ENCODE measurements around the gene CLCA4.

DNA sequence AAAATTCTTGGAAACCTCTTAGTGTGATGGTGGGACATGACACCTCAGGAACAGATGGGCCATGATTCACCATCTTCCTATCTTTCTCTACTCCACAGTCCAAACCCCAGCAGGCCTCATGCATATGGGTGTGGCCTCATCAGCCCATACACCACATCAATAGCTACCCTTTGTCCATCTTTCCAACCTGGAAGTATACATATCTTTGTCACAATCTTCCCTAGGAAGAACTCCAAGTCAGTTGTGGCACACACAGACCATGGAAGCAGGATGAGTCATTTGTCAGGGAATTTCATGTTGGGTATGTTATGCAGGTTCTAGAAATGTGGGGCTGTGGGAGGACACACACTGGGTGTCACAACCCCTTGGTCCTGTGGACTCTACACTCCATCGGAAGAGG, 30.5 kb upstream of the CLCA4 start:
- TF ChIP-seq EZH2 (IDR thresholded peaks at IDR 0.05; ENCODE audit: insufficient read depth, poor library complexity, severe bottlenecking) (no peak), EZH2phosphoT487 (IDR thresholded peaks at IDR 0.05; ENCODE audit: insufficient read depth, low read depth) (no peak)

All from GM23248 (cell line).